Measurements from ENCODE around the gene GYG1. TPM values are rescaled to one million over a fixed set of nuclear protein-coding genes. Genes with fewer than 3 reads are reported as not detected.

GYG1 gene
- total RNA-seq, 6 experiments from 2014 or later = 68.9 to 88.6 (median 78.5) TPM

DNA sequence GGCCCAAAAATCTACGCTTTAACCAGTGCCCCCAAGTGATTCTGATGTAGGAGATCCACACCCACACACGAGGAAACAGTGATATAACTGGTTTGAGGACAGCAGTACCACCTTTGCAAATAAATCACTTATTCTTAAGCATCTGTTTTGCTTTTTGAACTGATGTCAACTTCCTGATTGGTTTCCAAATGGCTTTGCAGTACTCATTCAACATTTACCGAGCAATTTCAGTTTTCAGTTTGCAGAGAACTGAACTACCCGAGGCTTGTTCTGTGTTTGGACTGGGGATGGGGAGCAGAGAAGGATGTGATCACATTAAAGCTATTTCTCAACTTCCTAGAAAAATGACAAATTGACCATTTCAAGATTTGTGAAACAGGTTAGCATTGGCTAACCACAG lies 1.1 kb upstream of the GYG1 start:
- no peak for TF ChIP-seq CTCF (IDR thresholded peaks at IDR 0.05)
- Mint-ChIP-seq H3K4me3 (peak overlapping the region; percentile 88), H3K36me3 (ENCODE audit: low read depth) (peaks cover 18% of the 10 kb centered on the region), H3K9me3 (no peaks in the 10 kb centered on the region), H3K4me1 (ENCODE audit: low read depth) (peaks cover 28% of the 10 kb centered on the region), H3K27ac (peak overlapping the region; percentile 80; the same call in 1 of the 2 replicates), H3K27me3 (ENCODE audit: insufficient read depth) (peaks cover 6% of the 10 kb centered on the region)
- DNase-seq = no peak

GRCh38 chr3:148992027-148992634 lies 791 bp downstream of the GYG1 start:
- no peak for TF ChIP-seq CTCF (IDR thresholded peaks at IDR 0.05)
- peak overlapping the region; percentile 88 for H3K4me3 Mint-ChIP-seq
- H3K27ac Mint-ChIP-seq = peak overlapping the region; percentile 61
- H3K9me3 Mint-ChIP-seq = no peaks in the 10 kb centered on the region
- DNase-seq = peak; percentile 10
- H3K27me3 Mint-ChIP-seq (ENCODE audit: insufficient read depth) = no peaks in the 10 kb centered on the region; the same call in 1 of the 2 replicates
- peaks cover 28% of the 10 kb centered on the region for H3K4me1 Mint-ChIP-seq (ENCODE audit: low read depth)
- H3K36me3 Mint-ChIP-seq (ENCODE audit: low read depth) = peaks cover 36% of the 10 kb centered on the region

DNA sequence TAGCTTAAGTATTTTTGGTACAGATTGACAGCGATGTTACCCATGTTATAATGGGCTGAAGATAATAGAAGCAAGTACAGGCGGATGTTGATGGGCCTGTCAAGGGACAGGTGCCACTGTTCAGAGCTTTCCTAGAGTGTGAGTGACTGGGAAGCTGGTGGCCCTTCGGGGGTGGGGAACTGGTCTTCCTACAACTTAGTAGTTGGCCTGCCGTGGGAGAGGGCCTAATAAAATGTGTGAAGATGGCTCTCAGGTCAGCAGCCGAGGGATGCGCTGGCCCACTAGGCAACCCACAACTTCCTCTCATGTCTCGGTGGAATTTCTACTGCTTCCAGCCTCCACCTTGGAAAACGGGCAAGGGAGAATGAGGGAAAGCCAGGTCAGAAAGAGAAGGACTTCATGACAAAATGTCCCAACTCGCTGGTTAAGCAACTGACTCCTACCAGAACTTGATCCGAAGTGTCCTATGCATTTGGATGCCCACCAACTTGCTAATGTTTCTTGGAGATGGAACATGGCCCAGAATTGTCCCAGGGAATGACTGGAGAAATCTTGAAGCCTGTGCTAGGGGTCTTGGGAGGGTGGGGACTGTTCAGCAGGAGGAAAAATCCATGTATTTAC lies 1.4 kb downstream of the GYG1 start:
- Mint-ChIP-seq H3K27me3 (ENCODE audit: insufficient read depth) (no peaks in the 10 kb centered on the region; the same call in 1 of the 2 replicates), H3K36me3 (ENCODE audit: low read depth) (peaks cover 39% of the 10 kb centered on the region)

GRCh38 chr3:148997623-148998022 lies 6.3 kb downstream of the GYG1 start:
- TF ChIP-seq CTCF (IDR thresholded peaks at IDR 0.05) = no peak
- Mint-ChIP-seq H3K4me3 (no peak overlapping the region), H3K36me3 (ENCODE audit: low read depth) (peaks cover 62% of the 10 kb centered on the region), H3K4me1 (ENCODE audit: low read depth) (peaks cover 36% of the 10 kb centered on the region), H3K27ac (no peak overlapping the region), H3K9me3 (no peaks in the 10 kb centered on the region), H3K27me3 (ENCODE audit: insufficient read depth) (no peaks in the 10 kb centered on the region)
- no peak for DNase-seq

More for the DNA sequence above, 1.4 kb downstream of the GYG1 start:
- Mint-ChIP-seq H3K9me3 (no peaks in the 10 kb centered on the region), H3K27ac (peak overlapping the region; percentile 61), H3K4me3 (peak overlapping the region; percentile 88), H3K4me1 (ENCODE audit: low read depth) (peaks cover 28% of the 10 kb centered on the region)
- DNase-seq = no peak
- TF ChIP-seq CTCF (IDR thresholded peaks at IDR 0.05) = no peak

DNA sequence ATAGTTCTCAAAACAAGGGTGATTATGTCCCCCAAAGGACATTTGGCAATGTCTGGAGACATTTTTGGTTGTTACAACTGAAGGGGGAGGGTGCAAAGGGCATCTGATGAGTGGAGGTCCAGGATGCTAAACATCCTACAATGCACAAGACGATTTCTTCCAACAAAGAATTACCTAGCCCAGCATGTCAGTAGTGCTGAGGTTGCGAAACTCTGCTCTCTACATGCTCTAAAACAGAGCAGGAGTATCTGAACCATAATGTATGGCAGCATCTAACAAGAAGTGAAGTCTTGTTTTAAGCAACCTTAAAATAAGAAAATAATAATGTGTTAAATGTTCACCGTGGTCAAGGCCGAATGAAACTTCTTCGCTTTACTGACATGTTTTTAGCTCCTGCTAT lies 7.0 kb downstream of the GYG1 start:
- Mint-ChIP-seq H3K4me3 (no peak overlapping the region), H3K27ac (no peak overlapping the region), H3K36me3 (ENCODE audit: low read depth) (peaks cover 59% of the 10 kb centered on the region), H3K9me3 (no peaks in the 10 kb centered on the region), H3K4me1 (ENCODE audit: low read depth) (peaks cover 30% of the 10 kb centered on the region), H3K27me3 (ENCODE audit: insufficient read depth) (no peaks in the 10 kb centered on the region)
- no peak for DNase-seq
- TF ChIP-seq CTCF (IDR thresholded peaks at IDR 0.05) = no peak
